Natural killer cell (primary cell): ENCODE measurements around the gene IL10RA. TPM values are rescaled to one million over a fixed set of nuclear protein-coding genes. Genes with fewer than 3 reads are reported as not detected.

Experiments used
- ATAC-seq, 3 donors: fragments of 150-1000 bp in 2 of 3; fragments of 200-7000 bp in 1 of 3; cut with Tn5 transposase; 1 replicate in 1 of 3; 2 replicates in 2 of 3; pipeline ENCODE4 v1.10.0; 2021; ENCODE audit warnings: mild to moderate bottlenecking in 2 of 3, moderate library complexity in 2 of 3
- DNase-seq, 2 donors: peaks; one replicate each; pipeline versions ENCODE4 v3.0.0 to v3.0.0-alpha.2; 2013 to 2021; ENCODE audit warnings: mixed read lengths in 1 of 2
- H3K27ac ChIP-seq: one replicate; pipeline ENCODE4 v1.5.1; 2013; ENCODE audit warnings: mild to moderate bottlenecking, low read length
- H3K27me3 ChIP-seq: one replicate; pipeline ENCODE4 v1.6.1; 2013; ENCODE audit warnings: low read length; ENCODE audit not compliant: control insufficient read depth, insufficient read depth
- H3K36me3 ChIP-seq: one replicate; pipeline ENCODE4 v1.6.1; 2013; ENCODE audit warnings: low read length; ENCODE audit not compliant: control insufficient read depth, insufficient read depth
- H3K4me1 ChIP-seq: one replicate; pipeline ENCODE4 v1.6.1; 2013; ENCODE audit warnings: low read length; ENCODE audit not compliant: control insufficient read depth, insufficient read depth
- H3K4me3 ChIP-seq: one replicate; pipeline ENCODE4 v1.5.1; 2013; ENCODE audit warnings: low read length
- H3K9me3 ChIP-seq: one replicate; pipeline ENCODE4 v1.6.1; 2013; ENCODE audit warnings: low read length; ENCODE audit not compliant: control insufficient read depth, insufficient read depth
- H3K27ac Mint-ChIP-seq, 2 donors: one replicate each; pipeline ENCODE4 v1.8.0; 2022; ENCODE audit warnings: mild to moderate bottlenecking in 2 of 2, mixed read lengths in 2 of 2, moderate library complexity in 1 of 2
- H3K27me3 Mint-ChIP-seq, 2 donors: one replicate each; pipeline ENCODE4 v1.8.0; 2022; ENCODE audit warnings: low read depth in 2 of 2, mixed read lengths in 2 of 2
- H3K36me3 Mint-ChIP-seq: one replicate; pipeline ENCODE4 v1.8.0; 2022; ENCODE audit warnings: mixed read lengths
- H3K4me1 Mint-ChIP-seq, 2 donors: one replicate each; pipeline ENCODE4 v1.8.0; 2022; ENCODE audit warnings: mixed read lengths in 2 of 2
- H3K4me3 Mint-ChIP-seq: one replicate; pipeline ENCODE4 v1.8.0; 2022; ENCODE audit warnings: mild to moderate bottlenecking, moderate library complexity, mixed read lengths
- H3K9me3 Mint-ChIP-seq, 2 donors: one replicate each; pipeline ENCODE4 v1.8.0; 2022; ENCODE audit warnings: mixed read lengths in 2 of 2
- WGBS: methylation state at CpG from one replicate; pipeline ENCODE4 v1.1.7; 2013; ENCODE audit warnings: missing lambda C conversion rate; ENCODE audit not compliant: insufficient coverage; 5-methylcytosine and 5-hydroxymethylcytosine counted together
- intact Hi-C: fragments of 100-400 bp; cut with micrococcal nuclease; formaldehyde crosslinking; loops from one replicate; pipeline ENCODE4 v1.14.2; 2022
- total RNA-seq, 4 donors: library from RNA; stranded (reverse); fragments of 120-200 nt in 1 of 4; gene quantifications; one replicate each; pipeline versions ENCODE4 v1.2.3 to v1.2.4, GENCODE V29; 2013 to 2022
- TF ChIP-seq, protein P1 (sequence below): fragments of 200-600 bp; IDR thresholded peaks from one replicate; pipeline ENCODE4 v1.8.0; 2022; ENCODE audit warnings: antibody characterized with exemption

IL10RA gene
- total RNA-seq, 3 donors from 2014 or later (not counting 1 experiment from before 2014, with no cell fraction given): 263 to 286 (median 268) TPM

DNA sequence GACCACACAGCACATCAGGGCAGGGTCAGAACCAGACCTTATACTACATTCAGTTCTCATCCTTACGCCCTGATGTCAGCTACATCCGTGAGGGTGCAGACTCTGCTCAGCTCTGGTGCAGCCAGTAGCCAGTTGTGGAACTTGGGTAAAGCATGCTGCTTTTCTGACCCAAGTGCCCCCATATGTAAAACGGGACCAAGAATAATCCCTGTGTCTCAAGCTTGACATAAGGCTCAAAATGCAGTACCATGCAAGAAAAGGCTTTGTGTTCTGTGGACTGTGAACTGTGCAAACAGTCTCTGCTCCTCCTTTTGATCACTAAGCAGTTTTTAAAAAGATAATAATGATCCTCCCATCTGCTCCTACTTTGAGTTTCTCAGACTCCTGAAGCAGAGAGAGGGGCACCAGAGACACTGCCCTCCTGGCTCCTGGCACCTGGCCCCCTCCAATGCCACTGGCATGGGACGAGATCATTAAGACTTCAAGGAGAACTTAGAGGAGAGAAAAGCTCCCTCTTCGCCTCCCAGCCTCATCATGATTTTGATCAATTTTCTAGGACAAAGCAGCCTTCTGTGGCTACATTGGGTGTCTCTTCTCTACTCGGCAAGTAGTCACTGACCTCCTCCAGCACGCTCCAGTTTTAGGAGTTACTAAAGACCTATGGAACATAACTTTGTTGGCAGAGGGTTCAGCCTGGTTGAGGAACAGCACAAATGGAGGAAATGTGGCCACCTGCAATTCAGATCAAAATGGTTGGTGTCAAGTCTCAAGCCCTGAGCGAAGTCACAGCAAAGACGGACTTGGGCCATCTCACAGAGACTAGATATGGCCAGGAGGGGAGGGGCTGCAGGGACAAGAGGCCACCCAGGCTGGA, 23.9 kb downstream of the IL10RA start:
- Mint-ChIP-seq H3K36me3 (no peaks in the 10 kb centered on the region), H3K27ac (peak overlapping the region; percentile 93 to 96), H3K4me3 (peak overlapping the region; percentile 50), H3K9me3 (peaks cover 0 to 2% of the 10 kb centered on the region in 2 donors), H3K4me1 (peaks cover 95 to 96% of the 10 kb centered on the region in 2 donors), H3K27me3 (no peaks in the 10 kb centered on the region)
- Histone ChIP-seq H3K4me1 (peaks cover 100% of the 10 kb centered on the region), H3K4me3 (no peak overlapping the region), H3K9me3 (no peaks in the 10 kb centered on the region), H3K36me3 (no peaks in the 10 kb centered on the region), H3K27me3 (no peaks in the 10 kb centered on the region), H3K27ac (peak overlapping the region; percentile 92)
- DNase-seq (peak in 1 of 2 donors; percentile 13), ATAC-seq (no peak)
- 74% methylated on average over 9 of the region's 9 CpGs for WGBS
- intact Hi-C loops: loop anchor here (5.0 to 10.0 kb wide), 2 partner anchors 43 to 215 kb away; partner anchors contain the start of gene JAML
- TF ChIP-seq, protein P1, sequence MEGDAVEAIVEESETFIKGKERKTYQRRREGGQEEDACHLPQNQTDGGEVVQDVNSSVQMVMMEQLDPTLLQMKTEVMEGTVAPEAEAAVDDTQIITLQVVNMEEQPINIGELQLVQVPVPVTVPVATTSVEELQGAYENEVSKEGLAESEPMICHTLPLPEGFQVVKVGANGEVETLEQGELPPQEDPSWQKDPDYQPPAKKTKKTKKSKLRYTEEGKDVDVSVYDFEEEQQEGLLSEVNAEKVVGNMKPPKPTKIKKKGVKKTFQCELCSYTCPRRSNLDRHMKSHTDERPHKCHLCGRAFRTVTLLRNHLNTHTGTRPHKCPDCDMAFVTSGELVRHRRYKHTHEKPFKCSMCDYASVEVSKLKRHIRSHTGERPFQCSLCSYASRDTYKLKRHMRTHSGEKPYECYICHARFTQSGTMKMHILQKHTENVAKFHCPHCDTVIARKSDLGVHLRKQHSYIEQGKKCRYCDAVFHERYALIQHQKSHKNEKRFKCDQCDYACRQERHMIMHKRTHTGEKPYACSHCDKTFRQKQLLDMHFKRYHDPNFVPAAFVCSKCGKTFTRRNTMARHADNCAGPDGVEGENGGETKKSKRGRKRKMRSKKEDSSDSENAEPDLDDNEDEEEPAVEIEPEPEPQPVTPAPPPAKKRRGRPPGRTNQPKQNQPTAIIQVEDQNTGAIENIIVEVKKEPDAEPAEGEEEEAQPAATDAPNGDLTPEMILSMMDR: no peak

DNA sequence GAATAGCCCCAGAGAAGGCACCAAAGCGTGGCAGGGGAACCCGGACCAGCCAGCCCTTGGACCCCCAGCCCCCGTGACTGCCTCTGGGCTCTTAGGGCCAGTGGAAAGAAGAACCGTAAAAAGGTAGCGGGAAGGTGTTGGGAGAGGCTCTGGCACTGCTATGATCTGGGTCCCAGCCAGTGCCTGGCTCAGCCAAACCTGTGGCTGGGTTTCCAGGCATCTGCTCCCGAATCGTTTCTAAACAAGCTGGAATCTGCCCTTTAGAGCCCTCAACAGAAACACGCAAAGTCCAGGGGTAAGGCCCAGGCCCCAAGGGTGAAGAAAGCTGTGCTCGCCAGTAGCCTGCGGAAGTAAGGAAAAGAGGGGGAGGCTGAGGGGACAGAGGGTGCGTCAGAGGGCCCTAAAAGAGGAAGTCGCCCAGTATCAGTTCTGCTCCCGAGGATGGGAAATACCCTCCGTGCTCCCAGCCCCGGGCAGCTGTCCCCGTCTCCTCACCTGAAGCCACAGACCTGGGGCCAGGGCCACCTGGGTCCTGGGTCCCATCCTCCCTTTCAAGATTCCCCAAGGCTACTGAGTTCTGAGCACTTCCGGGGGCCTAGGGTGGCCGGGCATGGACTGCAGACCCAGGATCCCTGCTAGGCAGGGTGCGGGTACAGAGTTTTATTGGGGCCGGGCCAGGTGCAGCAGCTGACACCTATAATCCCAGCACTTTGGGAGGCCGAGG, 24.7 kb downstream of the IL10RA start:
- ATAC-seq (peak in 1 of 3 donors; percentile 67), DNase-seq (no peak)
- H3K36me3 Mint-ChIP-seq: no peaks in the 10 kb centered on the region
- Histone ChIP-seq H3K4me1 (peaks cover 100% of the 10 kb centered on the region), H3K4me3 (no peak overlapping the region), H3K9me3 (no peaks in the 10 kb centered on the region), H3K36me3 (no peaks in the 10 kb centered on the region), H3K27me3 (no peaks in the 10 kb centered on the region), H3K27ac (peak overlapping the region; percentile 92)
- H3K4me3 Mint-ChIP-seq: no peak overlapping the region
- TF ChIP-seq, protein P1: no peak
- H3K27ac Mint-ChIP-seq: peak overlapping the region; percentile 93 to 96
- intact Hi-C loops: no loop called here
- peaks cover 95 to 96% of the 10 kb centered on the region in 2 donors for H3K4me1 Mint-ChIP-seq
- no peaks in the 10 kb centered on the region for H3K27me3 Mint-ChIP-seq
- peaks cover 0 to 2% of the 10 kb centered on the region in 2 donors for H3K9me3 Mint-ChIP-seq
- WGBS: 59% methylated on average over 21 of the region's 21 CpGs

DNA sequence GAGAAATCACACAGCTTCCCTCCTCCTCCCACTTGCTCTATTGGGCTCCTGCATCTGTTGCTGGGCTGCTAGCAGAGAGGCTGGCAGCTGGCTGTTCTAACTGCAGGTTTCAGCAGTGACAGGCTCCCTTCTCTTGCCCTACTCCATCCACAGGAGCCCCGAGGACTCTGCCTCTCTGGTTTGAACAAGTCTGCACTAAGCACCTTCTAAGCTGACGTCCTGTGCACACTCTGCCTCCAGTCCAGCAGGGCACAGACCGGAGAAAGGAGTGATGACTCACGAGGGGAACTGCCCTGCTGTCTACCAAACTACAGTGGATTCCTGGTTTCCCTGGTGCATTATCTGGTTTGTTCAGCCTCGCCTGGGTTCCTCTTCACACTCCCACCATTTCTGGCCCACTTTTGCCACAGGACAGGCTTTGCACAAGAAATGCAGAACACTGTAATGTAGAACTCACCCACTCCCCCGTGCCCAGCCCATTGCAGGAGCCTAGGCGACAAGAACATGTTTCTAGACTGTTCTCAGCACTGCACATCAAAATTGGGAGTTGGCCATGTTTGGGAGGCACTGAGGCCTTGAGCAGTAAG, 26.0 kb downstream of the IL10RA start:
- Mint-ChIP-seq H3K36me3 (peaks cover 6% of the 10 kb centered on the region), H3K4me1 (peaks cover 95 to 96% of the 10 kb centered on the region in 2 donors), H3K4me3 (peak overlapping the region; percentile 65), H3K27me3 (no peaks in the 10 kb centered on the region), H3K9me3 (peaks cover under 1 to 2% of the 10 kb centered on the region in 2 donors), H3K27ac (peak overlapping the region; percentile 93 to 96)
- H3K9me3 ChIP-seq: peaks cover 2% of the 10 kb centered on the region
- H3K27ac ChIP-seq: peak overlapping the region; percentile 92
- intact Hi-C loops: no loop called here
- peaks cover 100% of the 10 kb centered on the region for H3K4me1 ChIP-seq
- peak; percentile 40 to 54 for DNase-seq
- no peaks in the 10 kb centered on the region for H3K36me3 ChIP-seq
- TF ChIP-seq, protein P1: no peak
- H3K27me3 ChIP-seq: no peaks in the 10 kb centered on the region
- 26% methylated on average over 7 of the region's 7 CpGs for WGBS
- peak; percentile 51 to 63 (median 51) for ATAC-seq
- H3K4me3 ChIP-seq: no peak overlapping the region
